ENCODE results near the gene APH1B. TPM values are rescaled to one million over a fixed set of nuclear protein-coding genes. Genes with fewer than 3 reads are reported as not detected.

The APH1B gene
- total RNA-seq, 1 experiment from 2014 or later, result 14.0 TPM

DNA sequence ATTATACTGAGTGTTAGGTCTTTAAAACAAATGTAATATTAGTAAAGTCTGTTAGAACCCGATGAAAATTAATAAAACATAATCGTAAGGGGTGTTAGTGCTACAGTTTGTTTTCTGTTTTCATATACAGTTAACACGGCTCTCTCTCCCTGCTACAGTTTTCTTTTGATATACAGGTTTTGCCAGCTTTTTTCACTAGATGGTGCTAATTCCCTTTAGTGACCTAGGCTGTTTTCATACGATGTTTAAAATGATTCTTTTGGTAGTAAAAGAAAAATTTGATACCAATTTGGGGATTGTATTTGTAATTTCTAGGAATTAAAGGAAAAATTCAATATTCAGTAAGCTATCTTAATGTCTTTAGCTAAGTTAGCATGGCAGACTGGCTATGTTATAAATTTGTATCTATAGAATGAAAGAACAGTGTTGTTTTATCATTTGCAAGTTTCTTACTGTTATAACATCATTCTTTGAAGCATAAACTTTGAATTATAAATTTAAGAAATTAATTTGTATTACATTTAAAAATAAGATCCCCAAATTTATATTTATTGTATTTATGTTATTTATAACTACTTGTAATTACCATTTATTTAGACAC lies 11.5 kb downstream of the APH1B start:
- Histone ChIP-seq H3K27me3 (ENCODE audit: control insufficient read depth, insufficient read depth, low read length) (no peaks in the 10 kb centered on the region), H3K4me3 (ENCODE audit: low read depth in 2 of 2, low read length in 2 of 2) (no peak overlapping the region), H3K4me1 (ENCODE audit: control insufficient read depth, insufficient read depth, low read length) (no peaks in the 10 kb centered on the region; the same call in 1 of the 2 replicates), H3K9me3 (ENCODE audit: control insufficient read depth, insufficient read depth, low read depth, low read length) (no peaks in the 10 kb centered on the region), H3K27ac (ENCODE audit: low read length) (no peak overlapping the region), H3K36me3 (ENCODE audit: control insufficient read depth, insufficient read depth, low read length) (no peaks in the 10 kb centered on the region)
- DNase-seq (ENCODE audit: low read depth, low spot score) (no peak), ATAC-seq (peak; percentile 90)
- TF ChIP-seq, protein P1, sequence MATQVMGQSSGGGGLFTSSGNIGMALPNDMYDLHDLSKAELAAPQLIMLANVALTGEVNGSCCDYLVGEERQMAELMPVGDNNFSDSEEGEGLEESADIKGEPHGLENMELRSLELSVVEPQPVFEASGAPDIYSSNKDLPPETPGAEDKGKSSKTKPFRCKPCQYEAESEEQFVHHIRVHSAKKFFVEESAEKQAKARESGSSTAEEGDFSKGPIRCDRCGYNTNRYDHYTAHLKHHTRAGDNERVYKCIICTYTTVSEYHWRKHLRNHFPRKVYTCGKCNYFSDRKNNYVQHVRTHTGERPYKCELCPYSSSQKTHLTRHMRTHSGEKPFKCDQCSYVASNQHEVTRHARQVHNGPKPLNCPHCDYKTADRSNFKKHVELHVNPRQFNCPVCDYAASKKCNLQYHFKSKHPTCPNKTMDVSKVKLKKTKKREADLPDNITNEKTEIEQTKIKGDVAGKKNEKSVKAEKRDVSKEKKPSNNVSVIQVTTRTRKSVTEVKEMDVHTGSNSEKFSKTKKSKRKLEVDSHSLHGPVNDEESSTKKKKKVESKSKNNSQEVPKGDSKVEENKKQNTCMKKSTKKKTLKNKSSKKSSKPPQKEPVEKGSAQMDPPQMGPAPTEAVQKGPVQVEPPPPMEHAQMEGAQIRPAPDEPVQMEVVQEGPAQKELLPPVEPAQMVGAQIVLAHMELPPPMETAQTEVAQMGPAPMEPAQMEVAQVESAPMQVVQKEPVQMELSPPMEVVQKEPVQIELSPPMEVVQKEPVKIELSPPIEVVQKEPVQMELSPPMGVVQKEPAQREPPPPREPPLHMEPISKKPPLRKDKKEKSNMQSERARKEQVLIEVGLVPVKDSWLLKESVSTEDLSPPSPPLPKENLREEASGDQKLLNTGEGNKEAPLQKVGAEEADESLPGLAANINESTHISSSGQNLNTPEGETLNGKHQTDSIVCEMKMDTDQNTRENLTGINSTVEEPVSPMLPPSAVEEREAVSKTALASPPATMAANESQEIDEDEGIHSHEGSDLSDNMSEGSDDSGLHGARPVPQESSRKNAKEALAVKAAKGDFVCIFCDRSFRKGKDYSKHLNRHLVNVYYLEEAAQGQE (IDR thresholded peaks at IDR 0.05; ENCODE audit: insufficient read depth in 1 of 2, low read depth in 2 of 2, low read length in 1 of 2), result no peak
- no peak for TF ChIP-seq SIN3A (IDR thresholded peaks at IDR 0.05; ENCODE audit: borderline replicate concordance, insufficient read depth, low read depth, low read length)
- TF ChIP-seq TCF7L2 (IDR thresholded peaks at IDR 0.05; ENCODE audit: low read depth, low read length), result no peak
- TF ChIP-seq, protein P2, sequence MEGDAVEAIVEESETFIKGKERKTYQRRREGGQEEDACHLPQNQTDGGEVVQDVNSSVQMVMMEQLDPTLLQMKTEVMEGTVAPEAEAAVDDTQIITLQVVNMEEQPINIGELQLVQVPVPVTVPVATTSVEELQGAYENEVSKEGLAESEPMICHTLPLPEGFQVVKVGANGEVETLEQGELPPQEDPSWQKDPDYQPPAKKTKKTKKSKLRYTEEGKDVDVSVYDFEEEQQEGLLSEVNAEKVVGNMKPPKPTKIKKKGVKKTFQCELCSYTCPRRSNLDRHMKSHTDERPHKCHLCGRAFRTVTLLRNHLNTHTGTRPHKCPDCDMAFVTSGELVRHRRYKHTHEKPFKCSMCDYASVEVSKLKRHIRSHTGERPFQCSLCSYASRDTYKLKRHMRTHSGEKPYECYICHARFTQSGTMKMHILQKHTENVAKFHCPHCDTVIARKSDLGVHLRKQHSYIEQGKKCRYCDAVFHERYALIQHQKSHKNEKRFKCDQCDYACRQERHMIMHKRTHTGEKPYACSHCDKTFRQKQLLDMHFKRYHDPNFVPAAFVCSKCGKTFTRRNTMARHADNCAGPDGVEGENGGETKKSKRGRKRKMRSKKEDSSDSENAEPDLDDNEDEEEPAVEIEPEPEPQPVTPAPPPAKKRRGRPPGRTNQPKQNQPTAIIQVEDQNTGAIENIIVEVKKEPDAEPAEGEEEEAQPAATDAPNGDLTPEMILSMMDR (IDR thresholded peaks at IDR 0.05), result peak; percentile 72; the same call in 1 of the 2 replicates
- no peak for TF ChIP-seq POLR2AphosphoS5 (IDR thresholded peaks at IDR 0.05; ENCODE audit: low read depth, low read length)
- no TSS peak for BruUV-seq (replicated peaks)
- ChIA-PET CTCF (interaction anchor here (0.7 to 2.1 kb wide), 2 partner anchors 10 to 114 kb away, joined by 3 to 9 read pairs; no protein-coding TSS in a partner anchor), POLR2A (no interaction called here)
- intact Hi-C loops (cut with micrococcal nuclease; ENCODE audit: unreplicated experiment) (loop anchor here (1.0 kb wide), 1 partner anchor 114 kb away; no protein-coding TSS in a partner anchor), in situ Hi-C loops (cut with HindIII; ENCODE audit: low pct_unique_long_range_greater_than_20kb, low sequenced_read_pairs) (no loop called here)

DNA sequence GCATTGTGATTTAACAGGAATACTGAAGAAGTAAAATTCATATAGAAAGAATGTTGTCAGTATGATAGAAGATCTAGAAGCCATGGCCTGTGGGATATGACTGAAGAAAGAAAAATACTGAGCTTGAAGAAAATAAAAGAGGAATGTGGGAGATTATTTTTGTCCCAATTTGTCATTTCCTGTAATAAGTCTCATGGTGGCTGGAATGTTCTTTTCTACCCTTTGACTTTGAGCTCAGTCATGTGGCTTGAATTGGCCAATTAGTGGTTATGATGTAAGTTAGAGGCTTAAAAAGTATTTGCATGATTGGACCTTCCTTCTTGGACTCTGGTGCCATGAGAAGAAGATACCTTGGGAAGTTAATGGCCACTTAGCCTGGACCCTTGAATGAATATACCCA lies 14.1 kb downstream of the APH1B start:
- ATAC-seq (no peak), DNase-seq (ENCODE audit: low read depth, low spot score) (no peak)
- Histone ChIP-seq H3K36me3 (ENCODE audit: control insufficient read depth, insufficient read depth, low read length) (no peaks in the 10 kb centered on the region), H3K27ac (ENCODE audit: low read length) (no peak overlapping the region), H3K4me1 (ENCODE audit: control insufficient read depth, insufficient read depth, low read length) (no peaks in the 10 kb centered on the region; the same call in 1 of the 2 replicates), H3K9me3 (ENCODE audit: control insufficient read depth, insufficient read depth, low read depth, low read length) (no peaks in the 10 kb centered on the region), H3K27me3 (ENCODE audit: control insufficient read depth, insufficient read depth, low read length) (no peaks in the 10 kb centered on the region), H3K4me3 (ENCODE audit: low read depth in 2 of 2, low read length in 2 of 2) (no peak overlapping the region)
- in situ Hi-C loops (cut with HindIII; ENCODE audit: low pct_unique_long_range_greater_than_20kb, low sequenced_read_pairs) (no loop called here), intact Hi-C loops (cut with micrococcal nuclease; ENCODE audit: unreplicated experiment) (no loop called here)
- BruUV-seq (replicated peaks), result no TSS peak
- ChIA-PET POLR2A (no interaction called here), CTCF (interaction anchor here (0.6 to 1.1 kb wide), 2 partner anchors 111 to 155 kb away, joined by 3 to 13 read pairs; no protein-coding TSS in a partner anchor)
- TF ChIP-seq, protein P2 (IDR thresholded peaks at IDR 0.05), result no peak
- TF ChIP-seq TCF7L2 (IDR thresholded peaks at IDR 0.05; ENCODE audit: low read depth, low read length) (no peak), SIN3A (IDR thresholded peaks at IDR 0.05; ENCODE audit: borderline replicate concordance, insufficient read depth, low read depth, low read length) (no peak), POLR2AphosphoS5 (IDR thresholded peaks at IDR 0.05; ENCODE audit: low read depth, low read length) (no peak)

All from Panc1 (cell line).